ENCODE results near the gene STX10. TPM values are rescaled to one million over a fixed set of nuclear protein-coding genes. Genes with fewer than 3 reads are reported as not detected.

The STX10 gene
- polyA plus RNA-seq, 2 of the 4 experiments (the other 2 are of a cell fraction): 41.5 to 61.2 TPM

GRCh38 chr19:13154911-13155471 lies 4.8 kb upstream of the STX10 start:
- H3K27ac ChIP-seq: peak overlapping the region; percentile 94 to 99
- TF ChIP-seq JUNB (IDR thresholded peaks at IDR 0.05) (no peak), MAX (IDR thresholded peaks at IDR 0.05) (0 out of 2 replicates have a peak, but pooled peaks have one; percentile 8), HMGXB4 (CRISPR knock-in tag; IDR thresholded peaks at IDR 0.05; ENCODE audit: borderline replicate concordance) (peak; percentile 24; the same call in 1 of the 2 replicates), EHMT2 (IDR thresholded peaks at IDR 0.05; ENCODE audit: low read depth) (no peak), POLR2AphosphoS2 (conservative IDR thresholded peaks at IDR 0.05; ENCODE audit: low read length) (peak; percentile 76), TFCP2L1 (CRISPR knock-in tag; IDR thresholded peaks at IDR 0.05) (0 out of 2 replicates have a peak, but pooled peaks have one; percentile 31), ESRRA (IDR thresholded peaks at IDR 0.05; ENCODE audit: borderline replicate concordance, low read length) (no peak), FOXS1 (CRISPR knock-in tag; IDR thresholded peaks at IDR 0.05) (no peak), HOXA7 (CRISPR knock-in tag; IDR thresholded peaks at IDR 0.05) (no peak), HEYL (CRISPR knock-in tag; IDR thresholded peaks at IDR 0.05) (no peak), PBX3 (IDR thresholded peaks at IDR 0.05) (no peak; the same call in none of the 2 replicates), EHF (CRISPR knock-in tag; IDR thresholded peaks at IDR 0.05) (no peak), SREBF2 (IDR thresholded peaks at IDR 0.05) (no peak), ELK1 (IDR thresholded peaks at IDR 0.05; ENCODE audit: low read depth, low read length) (no peak), CTCF (IDR thresholded peaks at IDR 0.05) (0 out of 3 replicates have a peak, but pooled peaks have one; percentile 15), CHD4 (IDR thresholded peaks at IDR 0.05; ENCODE audit: borderline replicate concordance) (no peak), CEBPB (IDR thresholded peaks at IDR 0.05) (no peak), TP53 (CRISPR knock-in tag; IDR thresholded peaks at IDR 0.05) (no peak), SMC3 (IDR thresholded peaks at IDR 0.05) (no peak; the same call in 2 of the 3 replicates), KDM1A (IDR thresholded peaks at IDR 0.05; ENCODE audit: low read depth) (peak; percentile 87; the same call in 1 of the 2 replicates), HOXB5 (CRISPR knock-in tag; IDR thresholded peaks at IDR 0.05) (no peak; the same call in 1 of the 2 replicates)
- ATAC-seq (no peak), FAIRE-seq (no peak), DNase-seq (ENCODE audit: low read depth in 1 of 2, low spot score in 1 of 2) (no peak)
- H3K4me3 ChIP-seq: peak overlapping the region; percentile 98
- ChIA-PET CTCF (interaction anchor here (0.6 to 3.3 kb wide), 11 partner anchors 9 to 189 kb away, joined by 3 to 13 read pairs (median 4); no protein-coding TSS in a partner anchor), POLR2A (interaction anchor here (0.6 to 3.0 kb wide), 7 partner anchors 9 to 411 kb away, joined by 3 to 48 read pairs (median 4); no protein-coding TSS in a partner anchor)
- H3K4me2 ChIP-seq: peak overlapping the region; percentile 82
- WGBS (ENCODE audit: missing lambda C conversion rate): 3% methylated on average over 15 of the region's 24 CpGs
- H3K9me3 ChIP-seq: no peaks in the 10 kb centered on the region
- peaks cover 11% of the 10 kb centered on the region for H3K4me1 ChIP-seq
